GM21529 (cell line): Measurements from ENCODE around the gene LGALS7.
"Not testable (repeated sequence)": the region's sequence is repeated elsewhere in the genome, so short reads cannot be mapped to it uniquely, and the experiment has no call there.

Experiments
- ATAC-seq: cut with Tn5 transposase; IDR thresholded peaks from one replicate; pipeline ENCODE4 v1.9.1; 2021; ENCODE audit not compliant: unreplicated experiment

LGALS7 gene

GRCh38 chr19:38773469-38774177 lies at the start of gene LGALS7:
TSS of gene LGALS7 (minus strand) at chr19:38773517. CDS start at chr19:38773492, 25 bp downstream.
- ATAC-seq: no peak

- ATAC-seq: not testable (repeated sequence)
Measured at GRCh38 chr19:38821230-38821825, 48.0 kb upstream of the LGALS7 start.

- ATAC-seq: no peak
Measured at GRCh38 chr19:38819231-38819920, 46.1 kb upstream of the LGALS7 start.

- no peak for ATAC-seq
Measured at GRCh38 chr19:38817081-38817480, 43.8 kb upstream of the LGALS7 start.

- no peak for ATAC-seq
Measured at GRCh38 chr19:38816131-38816750, 42.9 kb upstream of the LGALS7 start.

- ATAC-seq: no peak
Measured at GRCh38 chr19:38815059-38816001, 42.0 kb upstream of the LGALS7 start.

- not testable (repeated sequence) for ATAC-seq
Measured at GRCh38 chr19:38813932-38814331, 40.6 kb upstream of the LGALS7 start.

GRCh38 chr19:38813323-38813722 lies 40.0 kb upstream of the LGALS7 start:
- no peak for ATAC-seq

- ATAC-seq: no peak
Measured at GRCh38 chr19:38812841-38813320, 39.6 kb upstream of the LGALS7 start, which contains the start of gene LGALS4. TSS of gene LGALS4 (minus strand) at chr19:38812945. CDS start at chr19:38812886, 59 bp downstream.

GRCh38 chr19:38812009-38812840 lies 38.9 kb upstream of the LGALS7 start:
- ATAC-seq: no peak

GRCh38 chr19:38809592-38810252 lies 36.4 kb upstream of the LGALS7 start:
- ATAC-seq: no peak

GRCh38 chr19:38808741-38809140 lies 35.4 kb upstream of the LGALS7 start:
- ATAC-seq: no peak

- ATAC-seq: not testable (repeated sequence)
Measured at GRCh38 chr19:38807374-38808098, 34.2 kb upstream of the LGALS7 start.

- no peak for ATAC-seq
Measured at GRCh38 chr19:38806371-38806770, 33.1 kb upstream of the LGALS7 start.

- ATAC-seq: no peak
Measured at GRCh38 chr19:38805180-38805579, 31.9 kb upstream of the LGALS7 start.

GRCh38 chr19:38803543-38803942 lies 30.2 kb upstream of the LGALS7 start:
- no peak for ATAC-seq

GRCh38 chr19:38801359-38802095 lies 28.2 kb upstream of the LGALS7 start:
- no peak for ATAC-seq
